ENCODE results near the gene HIF1A.

- TF ChIP-seq ZNF10 (CRISPR knock-in tag; IDR thresholded peaks at IDR 0.05; ENCODE audit: borderline replicate concordance, low read depth), result no peak
- no peak for TF ChIP-seq CREB1 (IDR thresholded peaks at IDR 0.05)
- TF ChIP-seq CREB1 (CRISPR knock-in tag; IDR thresholded peaks at IDR 0.05), result no peak
- TF ChIP-seq TFE3 (CRISPR knock-in tag; IDR thresholded peaks at IDR 0.05), result no peak
- TF ChIP-seq EP300 (IDR thresholded peaks at IDR 0.05; ENCODE audit: low read depth in 2 of 2, low read length in 2 of 2), result no peak
- TF ChIP-seq EP300 (CRISPR knock-in tag; IDR thresholded peaks at IDR 0.05; ENCODE audit: borderline replicate concordance), result no peak
Measured at GRCh38 chr14:61720294-61720661, 25.0 kb downstream of the HIF1A start.

Data from HepG2 (cell line).